Measurements from ENCODE around the gene SSC5D.

Gene SSC5D

DNA sequence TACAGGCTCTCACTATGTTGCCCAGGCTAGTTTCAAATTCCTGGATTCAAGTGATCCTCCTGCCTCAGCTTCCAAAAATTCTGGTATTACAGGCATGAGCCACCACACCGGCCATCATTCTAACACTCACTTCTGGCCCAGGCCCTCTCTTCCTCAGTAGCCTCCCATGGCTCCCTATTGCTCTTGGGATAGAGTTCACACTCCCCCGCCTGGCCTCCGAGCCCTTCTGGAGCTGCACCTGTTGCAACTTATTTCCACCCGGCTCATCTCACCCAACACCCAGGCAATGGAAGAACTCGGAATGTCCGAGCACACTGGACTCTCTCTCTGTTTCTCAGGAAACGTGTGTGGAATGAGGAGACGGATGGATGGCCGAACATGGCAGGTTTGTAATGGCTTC lies 66.1 kb downstream of the SSC5D start:
- TF ChIP-seq, protein P1, sequence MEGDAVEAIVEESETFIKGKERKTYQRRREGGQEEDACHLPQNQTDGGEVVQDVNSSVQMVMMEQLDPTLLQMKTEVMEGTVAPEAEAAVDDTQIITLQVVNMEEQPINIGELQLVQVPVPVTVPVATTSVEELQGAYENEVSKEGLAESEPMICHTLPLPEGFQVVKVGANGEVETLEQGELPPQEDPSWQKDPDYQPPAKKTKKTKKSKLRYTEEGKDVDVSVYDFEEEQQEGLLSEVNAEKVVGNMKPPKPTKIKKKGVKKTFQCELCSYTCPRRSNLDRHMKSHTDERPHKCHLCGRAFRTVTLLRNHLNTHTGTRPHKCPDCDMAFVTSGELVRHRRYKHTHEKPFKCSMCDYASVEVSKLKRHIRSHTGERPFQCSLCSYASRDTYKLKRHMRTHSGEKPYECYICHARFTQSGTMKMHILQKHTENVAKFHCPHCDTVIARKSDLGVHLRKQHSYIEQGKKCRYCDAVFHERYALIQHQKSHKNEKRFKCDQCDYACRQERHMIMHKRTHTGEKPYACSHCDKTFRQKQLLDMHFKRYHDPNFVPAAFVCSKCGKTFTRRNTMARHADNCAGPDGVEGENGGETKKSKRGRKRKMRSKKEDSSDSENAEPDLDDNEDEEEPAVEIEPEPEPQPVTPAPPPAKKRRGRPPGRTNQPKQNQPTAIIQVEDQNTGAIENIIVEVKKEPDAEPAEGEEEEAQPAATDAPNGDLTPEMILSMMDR (IDR thresholded peaks at IDR 0.05; ENCODE audit: low read depth, low read length, missing control alignments), result no peak
- DNase-seq (ENCODE audit: low read depth), result no peak
- no peak overlapping the region for H3K4me3 ChIP-seq (ENCODE audit: low read depth, low read length)

GRCh38 chr19:55554741-55555152 lies 66.5 kb downstream of the SSC5D start:
- no peak for DNase-seq (ENCODE audit: low read depth)
- TF ChIP-seq, protein P1 (IDR thresholded peaks at IDR 0.05; ENCODE audit: low read depth, low read length, missing control alignments), result no peak

DNA sequence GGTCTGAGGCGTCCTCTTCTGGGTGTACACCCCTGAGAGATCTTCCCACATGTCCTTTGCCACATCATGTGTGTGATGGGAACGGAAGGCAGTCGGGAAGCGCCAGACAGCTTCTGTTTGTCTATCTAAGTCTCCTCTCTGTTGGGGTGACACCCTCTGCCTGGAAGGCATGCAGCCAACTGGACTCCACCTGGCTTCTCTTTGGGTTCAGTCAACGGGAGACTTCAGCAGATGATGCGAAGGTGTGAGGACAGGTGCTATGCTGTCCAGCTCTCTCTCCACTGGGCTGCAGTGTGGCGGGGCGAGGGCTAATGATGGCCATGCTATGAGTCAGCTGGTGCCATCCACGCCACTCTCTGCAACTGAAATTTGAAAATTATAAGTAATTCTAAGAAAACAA lies 71.4 kb downstream of the SSC5D start:
- TF ChIP-seq, protein P1 (IDR thresholded peaks at IDR 0.05; ENCODE audit: low read depth, low read length, missing control alignments), result no peak
- no peak for DNase-seq (ENCODE audit: low read depth)
- no peak overlapping the region for H3K4me3 ChIP-seq (ENCODE audit: low read depth, low read length)

More at GRCh38 chr19:55554741-55555152, 66.5 kb downstream of the SSC5D start:
- H3K4me3 ChIP-seq (ENCODE audit: low read depth, low read length), result no peak overlapping the region

GRCh38 chr19:55563261-55563690 lies 75.0 kb downstream of the SSC5D start:
- H3K4me3 ChIP-seq (ENCODE audit: low read depth, low read length), result no peak overlapping the region
- TF ChIP-seq, protein P1 (IDR thresholded peaks at IDR 0.05; ENCODE audit: low read depth, low read length, missing control alignments), result no peak
- DNase-seq (ENCODE audit: low read depth), result no peak

DNA sequence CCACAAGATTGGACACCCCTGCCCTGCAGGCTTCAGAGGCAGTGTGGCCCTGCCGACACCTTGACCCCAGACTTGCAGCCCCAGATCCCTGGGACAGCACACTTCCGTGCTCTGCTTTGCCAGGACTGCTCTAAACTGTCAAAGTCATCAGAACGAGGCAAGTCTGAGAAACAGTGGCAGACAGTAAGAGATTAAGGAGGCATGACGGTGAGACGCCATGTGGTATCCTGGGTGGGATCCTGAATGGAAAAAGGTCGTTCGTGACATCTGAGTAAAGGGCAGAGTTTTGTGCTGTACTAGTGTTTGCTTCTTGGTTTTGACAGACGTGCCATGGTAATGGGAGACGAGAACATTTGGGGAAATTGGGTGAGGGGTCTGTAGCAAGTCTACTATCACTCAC lies 78.6 kb downstream of the SSC5D start:
- no peak overlapping the region for H3K4me3 ChIP-seq (ENCODE audit: low read depth, low read length)
- DNase-seq (ENCODE audit: low read depth), result no peak
- TF ChIP-seq, protein P1 (IDR thresholded peaks at IDR 0.05; ENCODE audit: low read depth, low read length, missing control alignments), result no peak

GRCh38 chr19:55567708-55568328 lies 79.6 kb downstream of the SSC5D start:
- TF ChIP-seq, protein P1 (IDR thresholded peaks at IDR 0.05; ENCODE audit: low read depth, low read length, missing control alignments), result no peak
- no peak overlapping the region for H3K4me3 ChIP-seq (ENCODE audit: low read depth, low read length)
- no peak for DNase-seq (ENCODE audit: low read depth)

Data from GM12864 (cell line).